ENCODE data around the gene TMEM37.

DNA sequence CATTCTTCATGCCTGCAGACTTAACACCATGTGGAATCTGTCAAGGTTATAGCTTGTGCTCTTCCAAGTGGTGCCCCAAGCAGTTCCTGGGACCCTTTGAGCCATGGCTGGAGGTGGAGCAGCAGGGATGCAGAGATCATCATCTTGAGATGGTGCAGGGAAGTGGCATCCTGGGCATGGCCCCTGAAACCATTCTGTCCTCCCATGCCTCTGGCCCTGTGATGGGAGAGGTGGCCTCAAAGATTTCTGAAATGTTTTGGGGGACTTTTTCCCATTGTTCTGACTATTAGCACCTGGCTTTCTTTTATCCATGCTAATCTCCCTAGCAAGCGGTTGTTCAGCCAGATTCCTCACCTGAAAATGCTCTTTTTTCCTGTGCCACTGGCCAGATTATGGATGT, 10.3 kb upstream of the TMEM37 start:
- TF ChIP-seq TCF3 (CRISPR knock-in tag; IDR thresholded peaks at IDR 0.05), result no peak
- TF ChIP-seq, protein P1, sequence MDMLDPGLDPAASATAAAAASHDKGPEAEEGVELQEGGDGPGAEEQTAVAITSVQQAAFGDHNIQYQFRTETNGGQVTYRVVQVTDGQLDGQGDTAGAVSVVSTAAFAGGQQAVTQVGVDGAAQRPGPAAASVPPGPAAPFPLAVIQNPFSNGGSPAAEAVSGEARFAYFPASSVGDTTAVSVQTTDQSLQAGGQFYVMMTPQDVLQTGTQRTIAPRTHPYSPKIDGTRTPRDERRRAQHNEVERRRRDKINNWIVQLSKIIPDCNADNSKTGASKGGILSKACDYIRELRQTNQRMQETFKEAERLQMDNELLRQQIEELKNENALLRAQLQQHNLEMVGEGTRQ (CRISPR knock-in tag; IDR thresholded peaks at IDR 0.05), result no peak
- no peak for TF ChIP-seq SP1 (CRISPR knock-in tag; IDR thresholded peaks at IDR 0.05)

Data from K562 (cell line).